ENCODE data around the gene SPINK14.

SPINK14 gene

GRCh38 chr5:148168246-148168645 is at the start of gene SPINK14:
TSS of gene SPINK14 (plus strand) at chr5:148168546. CDS start at chr5:148169733, 1,187 bp downstream.
- in situ Hi-C loops (cut with HindIII; ENCODE audit: low sequenced_read_pairs): no loop called here

DNA sequence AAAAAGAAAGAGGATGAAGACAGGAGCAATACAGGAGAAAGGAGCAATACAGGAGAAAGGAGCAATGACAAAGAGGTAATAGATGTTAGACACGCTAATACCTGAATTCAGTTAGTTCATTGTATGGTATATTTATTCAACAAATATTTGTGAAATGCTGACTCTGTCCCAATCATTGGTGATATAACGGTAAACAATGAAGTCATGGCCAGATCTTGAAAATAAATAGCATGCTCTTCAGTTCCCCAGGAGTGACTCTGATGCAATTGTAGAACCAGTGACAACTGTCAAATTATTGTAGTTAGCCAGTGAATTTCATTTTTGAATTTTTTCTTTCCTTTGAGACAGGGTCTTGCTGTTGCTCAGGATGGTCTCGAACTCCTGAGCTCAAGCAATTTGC is 48.0 kb upstream of the SPINK14 start:
- in situ Hi-C loops (cut with HindIII; ENCODE audit: low sequenced_read_pairs): no loop called here

- in situ Hi-C loops (cut with HindIII; ENCODE audit: low sequenced_read_pairs): no loop called here
These were observed 42.7 kb upstream of the SPINK14 start for GRCh38 chr5:148125641-148126040.

GRCh38 chr5:148135091-148136048 is 33.0 kb upstream of the SPINK14 start:
- in situ Hi-C loops (cut with HindIII; ENCODE audit: low sequenced_read_pairs): no loop called here

- in situ Hi-C loops (cut with HindIII; ENCODE audit: low sequenced_read_pairs): no loop called here
These were observed 27.5 kb upstream of the SPINK14 start for GRCh38 chr5:148140846-148141245.

GRCh38 chr5:148141645-148142044 is 26.7 kb upstream of the SPINK14 start:
- in situ Hi-C loops (cut with HindIII; ENCODE audit: low sequenced_read_pairs): no loop called here

DNA sequence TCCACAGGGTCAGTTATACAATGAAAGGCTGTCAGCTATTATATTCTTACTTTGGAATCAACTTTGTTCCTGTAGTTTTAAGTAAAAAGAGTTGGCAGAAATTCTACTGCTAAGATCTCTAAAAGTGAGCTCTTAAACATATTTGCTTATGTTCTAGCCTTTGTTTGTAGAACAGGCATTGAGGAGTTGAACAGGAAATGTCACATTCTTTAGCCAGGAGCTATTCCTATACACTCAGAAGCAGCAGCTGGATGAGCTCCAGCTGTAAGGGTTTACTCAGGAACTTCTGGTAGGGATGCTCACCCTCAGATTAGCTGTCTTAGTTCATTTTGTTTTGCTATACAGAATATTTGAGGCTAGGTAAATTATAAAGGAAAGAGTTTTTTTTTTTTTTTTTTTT is 22.4 kb upstream of the SPINK14 start:
- in situ Hi-C loops (cut with HindIII; ENCODE audit: low sequenced_read_pairs): no loop called here

- in situ Hi-C loops (cut with HindIII; ENCODE audit: low sequenced_read_pairs): no loop called here
These were observed 21.9 kb upstream of the SPINK14 start for GRCh38 chr5:148146487-148146886.

DNA sequence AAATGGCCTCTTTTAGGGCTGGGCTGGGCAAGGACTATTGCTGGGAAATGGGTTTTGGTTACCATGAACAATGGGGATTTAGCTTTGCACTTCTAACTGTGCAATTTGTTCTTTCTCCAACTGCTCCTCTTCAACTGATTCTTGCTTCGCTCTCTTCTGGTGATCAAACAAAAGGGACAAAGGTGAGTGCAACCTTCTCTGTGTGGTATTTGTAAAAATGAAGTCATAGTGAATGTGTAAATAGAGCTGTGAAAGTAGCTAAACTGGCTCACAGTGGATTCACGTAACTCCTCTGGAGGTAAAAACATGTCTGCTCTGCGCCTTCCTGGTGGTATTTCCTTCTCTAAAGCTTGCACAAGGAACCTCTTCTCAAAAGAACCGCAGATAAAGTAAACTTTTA is 20.9 kb upstream of the SPINK14 start:
- in situ Hi-C loops (cut with HindIII; ENCODE audit: low sequenced_read_pairs): no loop called here

DNA sequence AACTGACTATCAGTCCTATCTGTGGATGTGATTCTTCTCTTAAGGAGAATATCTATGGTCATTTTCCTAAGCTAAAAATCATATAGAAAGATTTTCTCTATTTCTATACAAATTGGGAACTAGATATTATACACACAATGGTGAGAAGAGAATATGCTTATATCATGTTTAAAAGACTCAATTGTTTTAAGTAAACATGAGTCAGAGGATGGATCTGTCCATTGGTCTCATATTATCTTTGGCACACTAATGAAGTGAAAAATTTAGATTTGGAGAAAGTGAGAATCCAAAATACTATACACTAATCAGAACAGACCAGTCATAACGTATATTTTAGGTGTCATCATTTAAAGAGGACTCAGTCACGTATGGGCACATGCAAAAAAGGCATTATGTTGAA is 16.5 kb upstream of the SPINK14 start:
- in situ Hi-C loops (cut with HindIII; ENCODE audit: low sequenced_read_pairs): no loop called here

- in situ Hi-C loops (cut with HindIII; ENCODE audit: low sequenced_read_pairs): no loop called here
These were observed 15.6 kb upstream of the SPINK14 start for GRCh38 chr5:148152781-148153180.

DNA sequence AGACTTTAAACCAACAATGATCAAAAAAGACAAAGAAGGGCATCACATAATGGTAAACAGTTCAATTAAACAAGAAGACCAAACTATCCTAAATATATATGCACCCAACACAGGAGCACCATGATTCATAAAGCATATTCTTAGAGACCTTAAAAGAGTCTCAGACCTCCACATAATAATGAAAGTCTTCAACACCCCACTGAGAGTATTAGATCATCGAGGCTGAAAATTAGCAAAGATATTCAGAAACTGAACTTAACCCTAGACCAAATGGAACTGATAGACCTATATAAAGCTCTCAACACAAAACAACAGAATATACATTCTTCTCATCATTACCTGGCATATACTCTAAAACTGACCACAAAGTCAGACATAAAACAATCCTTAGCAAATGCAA is 11.7 kb upstream of the SPINK14 start:
- in situ Hi-C loops (cut with HindIII; ENCODE audit: low sequenced_read_pairs): no loop called here

- in situ Hi-C loops (cut with HindIII; ENCODE audit: low sequenced_read_pairs): no loop called here
These were observed 6.3 kb upstream of the SPINK14 start for GRCh38 chr5:148162038-148162437.

- in situ Hi-C loops (cut with HindIII; ENCODE audit: low sequenced_read_pairs): no loop called here
These were observed 5.0 kb upstream of the SPINK14 start for GRCh38 chr5:148163345-148163744.

DNA sequence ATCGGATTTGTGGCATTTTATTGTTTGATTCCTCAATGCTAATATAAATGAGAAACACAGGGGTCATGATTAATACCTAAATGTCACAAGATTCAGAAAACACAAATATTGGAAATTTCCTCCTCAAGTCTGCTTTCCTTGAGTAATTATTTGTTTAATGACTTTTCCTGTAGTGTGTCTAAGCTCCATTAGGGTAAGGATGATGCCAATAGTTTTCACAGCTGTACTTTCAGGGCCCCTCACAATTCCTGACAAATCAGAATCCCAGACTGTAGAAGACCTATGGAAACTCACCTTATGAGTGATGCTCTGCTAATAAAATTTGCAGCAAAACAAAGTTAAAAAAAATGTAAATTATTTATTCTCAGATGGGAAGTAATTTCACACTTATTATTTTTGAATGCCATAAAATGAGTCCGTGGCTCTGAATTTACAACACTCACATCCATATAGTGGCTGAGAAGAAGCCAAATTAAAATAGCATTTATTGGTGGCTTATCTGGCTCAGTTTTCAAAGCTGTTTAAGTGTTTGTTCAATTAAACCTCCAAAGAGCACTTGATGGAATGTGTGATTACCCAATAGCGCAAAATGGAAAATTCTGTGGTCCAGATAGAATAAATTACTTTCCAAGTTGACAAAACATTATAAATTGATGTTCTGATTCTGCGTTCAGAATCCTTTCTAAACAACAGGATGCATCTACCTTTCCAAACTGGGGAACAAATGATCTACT is 1.6 kb upstream of the SPINK14 start:
- in situ Hi-C loops (cut with HindIII; ENCODE audit: low sequenced_read_pairs): no loop called here

DNA sequence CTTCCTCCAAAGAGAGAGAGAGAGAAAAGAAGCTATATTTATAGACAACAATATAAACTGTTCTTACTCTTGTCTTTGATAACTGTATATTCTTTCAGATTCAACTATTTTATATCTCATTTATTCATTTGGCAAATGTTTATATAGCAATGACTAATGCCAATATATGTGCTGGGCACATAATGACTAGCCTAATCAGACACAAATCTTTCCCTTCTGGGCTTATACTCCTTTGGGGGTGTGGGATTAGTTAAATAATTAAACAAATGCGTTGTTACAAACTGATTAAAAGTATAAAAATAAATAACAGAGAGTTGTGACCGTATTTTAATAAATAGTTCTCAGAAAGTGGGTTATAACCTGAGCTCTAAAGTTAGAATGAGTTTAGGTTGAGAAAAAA is 4.0 kb downstream of the SPINK14 start:
- in situ Hi-C loops (cut with HindIII; ENCODE audit: low sequenced_read_pairs): no loop called here

DNA sequence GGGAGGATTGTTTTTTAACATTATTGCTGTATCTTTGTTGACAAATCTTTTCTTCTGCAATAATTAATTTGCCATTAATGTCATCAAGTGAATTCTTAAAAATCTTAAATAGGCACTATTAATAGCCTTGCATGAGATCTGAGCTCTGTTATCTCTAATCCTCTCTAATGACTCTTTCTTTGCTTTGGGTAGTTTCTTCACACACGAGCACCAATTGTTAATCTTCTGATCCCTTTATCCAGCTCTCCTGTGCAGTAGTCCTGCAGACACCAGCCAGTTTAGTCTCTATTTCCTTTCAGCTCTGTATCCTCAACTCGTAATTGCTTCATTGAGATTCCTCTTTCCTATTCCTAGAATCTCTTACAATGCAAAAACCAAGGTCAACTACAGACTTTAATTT is 8.1 kb downstream of the SPINK14 start:
- in situ Hi-C loops (cut with HindIII; ENCODE audit: low sequenced_read_pairs): no loop called here

DNA sequence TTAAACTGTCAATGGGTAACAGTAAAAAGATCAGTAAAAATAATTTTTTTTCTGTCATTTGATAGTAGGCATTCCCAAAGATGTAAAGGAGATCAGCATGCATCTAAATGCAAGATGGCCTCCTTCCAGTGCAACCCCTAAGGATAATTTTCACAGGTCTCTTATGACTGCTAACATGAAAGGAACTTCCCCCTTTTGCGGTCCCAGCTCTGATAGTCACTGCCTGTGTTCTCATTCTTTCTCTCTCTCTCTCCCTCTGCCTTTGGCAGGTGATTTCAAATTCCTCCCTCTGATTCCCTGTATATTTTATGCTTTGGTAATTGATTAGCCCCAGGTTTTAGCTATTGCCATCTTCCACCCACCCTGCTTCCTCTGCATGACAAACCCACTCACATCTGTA is 8.9 kb downstream of the SPINK14 start:
- in situ Hi-C loops (cut with HindIII; ENCODE audit: low sequenced_read_pairs): no loop called here

- in situ Hi-C loops (cut with HindIII; ENCODE audit: low sequenced_read_pairs): no loop called here
These were observed 11.0 kb downstream of the SPINK14 start for GRCh38 chr5:148179234-148179824.

DNA sequence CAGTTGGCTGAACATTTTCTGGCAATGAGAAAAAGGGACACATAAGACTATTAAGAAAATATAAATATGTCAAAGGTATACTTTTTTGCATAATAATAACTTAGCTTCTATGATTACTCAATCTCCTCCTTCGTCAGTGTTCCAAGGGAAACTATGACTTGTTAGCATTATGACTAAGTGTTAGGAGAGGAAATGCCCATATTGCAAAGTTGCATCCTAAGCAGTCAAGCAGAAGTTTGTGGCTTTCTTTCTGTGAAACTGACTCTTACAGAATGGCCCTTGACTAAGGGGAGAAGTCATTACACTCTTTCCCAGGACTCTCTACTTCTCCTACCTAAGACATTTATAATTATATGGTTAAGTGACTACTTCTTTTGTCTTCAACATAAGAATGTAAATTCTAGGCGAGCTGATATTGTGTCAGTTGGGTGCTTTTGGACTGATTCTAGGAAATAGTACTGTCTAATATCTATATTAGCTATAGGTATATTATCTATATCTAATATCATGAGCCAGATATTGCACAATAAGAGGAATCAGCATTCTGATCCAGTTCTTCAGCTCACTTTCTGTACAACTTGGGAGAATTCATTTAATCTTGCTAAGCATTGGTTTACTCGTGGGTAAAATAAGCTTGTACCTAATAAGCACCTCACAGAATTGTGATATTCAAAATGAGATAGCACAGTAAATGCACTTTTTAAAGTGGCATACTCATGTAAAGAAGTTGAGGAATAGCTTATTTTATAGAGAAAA is 18.1 kb downstream of the SPINK14 start:
- in situ Hi-C loops (cut with HindIII; ENCODE audit: low sequenced_read_pairs): no loop called here

DNA sequence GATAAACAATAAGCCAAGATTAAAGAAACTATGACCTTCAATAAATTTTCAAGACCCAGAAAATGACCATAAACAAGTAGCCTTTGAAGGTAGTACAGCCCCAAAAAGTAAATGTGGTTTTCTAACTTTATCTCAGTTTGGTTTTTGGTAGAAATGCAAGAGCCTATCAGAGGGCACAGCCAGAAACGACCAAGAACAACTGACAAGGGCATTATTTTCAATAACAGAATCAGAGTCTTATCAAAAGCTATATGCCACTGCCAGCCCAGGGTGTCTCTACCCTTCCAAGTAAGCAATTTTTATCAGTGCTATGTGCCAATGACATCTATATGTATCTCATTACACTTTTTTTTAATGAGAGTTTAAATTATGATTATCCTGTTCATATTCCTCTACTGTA is 22.7 kb downstream of the SPINK14 start:
- in situ Hi-C loops (cut with HindIII; ENCODE audit: low sequenced_read_pairs): no loop called here

Data from DLD1 (cell line).